Right renal pelvis (tissue), 4 donors: Measurements from ENCODE around the gene PTPRE. TPM values are rescaled to one million over a fixed set of nuclear protein-coding genes. Genes with fewer than 3 reads are reported as not detected.
A peak's percentile ranks its signal among the peaks of the same experiment; 100 is the strongest.

Experiments
- DNase-seq, 4 donors: peaks; one replicate each; pipeline ENCODE4 v3.0.0-alpha.2; 2013; ENCODE audit warnings: low read depth in 4 of 4, low spot score in 3 of 4, missing footprints in 1 of 4
- polyA plus RNA-seq, 4 donors: library from polyadenylated mRNA; unstranded; fragments of 120-200 nt; gene quantifications; one replicate each; pipeline ENCODE4 v1.2.1, GENCODE V29; 2013; ENCODE audit not compliant: insufficient read length in 4 of 4

Gene PTPRE
- polyA plus RNA-seq, 4 donors: 5.5 to 6.8 (median 6.2) TPM

GRCh38 chr10:127922675-127923366 is 15.9 kb downstream of the PTPRE start:
- DNase-seq: no peak

- no peak for DNase-seq
Measured at GRCh38 chr10:127923646-127924045, 16.7 kb downstream of the PTPRE start.

GRCh38 chr10:127925471-127926207 is 18.7 kb downstream of the PTPRE start:
- DNase-seq: no peak

GRCh38 chr10:127926455-127926854 is 19.6 kb downstream of the PTPRE start:
- DNase-seq: no peak

GRCh38 chr10:127928021-127928806 is 21.3 kb downstream of the PTPRE start:
- DNase-seq: peak in 1 of 4 donors; percentile 5

GRCh38 chr10:127932521-127933270 is 25.8 kb downstream of the PTPRE start:
- no peak for DNase-seq

- no peak for DNase-seq
Measured at GRCh38 chr10:127933271-127933670, 26.4 kb downstream of the PTPRE start.

- DNase-seq: no peak
Measured at GRCh38 chr10:127934383-127934782, 27.5 kb downstream of the PTPRE start.

GRCh38 chr10:127935071-127935561 is 28.2 kb downstream of the PTPRE start:
- DNase-seq: no peak

GRCh38 chr10:127937069-127937468 is 30.2 kb downstream of the PTPRE start:
- no peak for DNase-seq

- DNase-seq: no peak
Measured at GRCh38 chr10:127937915-127938463, 31.1 kb downstream of the PTPRE start.

GRCh38 chr10:127939786-127940330 is 33.0 kb downstream of the PTPRE start:
- DNase-seq: no peak

GRCh38 chr10:127940866-127941640 is 34.1 kb downstream of the PTPRE start:
- DNase-seq: no peak

- DNase-seq: no peak
Measured at GRCh38 chr10:127942811-127943210, 35.9 kb downstream of the PTPRE start.

GRCh38 chr10:127943336-127943910 is 36.5 kb downstream of the PTPRE start:
- DNase-seq: no peak

GRCh38 chr10:127944256-127944655 is 37.4 kb downstream of the PTPRE start:
- DNase-seq: no peak

- DNase-seq: no peak
Measured at GRCh38 chr10:127945341-127945758, 38.4 kb downstream of the PTPRE start.

- no peak for DNase-seq
Measured at GRCh38 chr10:127945948-127946711, 39.2 kb downstream of the PTPRE start.
